CD14-positive monocyte (primary cell): Measurements from ENCODE around the gene MTF1. TPM values are rescaled to one million over a fixed set of nuclear protein-coding genes. Genes with fewer than 3 reads are reported as not detected.

Experiments
- DNase-seq, 3 donors: peaks; one replicate each; pipeline ENCODE4 v3.0.0-alpha.2; 2011 to 2022
- H2AFZ ChIP-seq: 2 replicates; pipeline ENCODE4 v1.6.0; 2012; ENCODE audit warnings: mild to moderate bottlenecking, low read depth, low read length, inconsistent platforms; ENCODE audit not compliant: insufficient read depth, poor library complexity, severe bottlenecking
- H3K27ac ChIP-seq, 2 donors: 1 replicate in 1 of 2; 2 replicates in 1 of 2; pipeline ENCODE4 v1.5.1; 2012 to 2013; ENCODE audit warnings: low read length in 2 of 2, control low read depth in 1 of 2, inconsistent platforms in 1 of 2, low read depth in 1 of 2, mild to moderate bottlenecking in 1 of 2
- H3K27me3 ChIP-seq, 2 donors: one replicate each; pipeline versions ENCODE4 v1.6.0 to v1.6.1; 2011 to 2013; ENCODE audit warnings: low read length in 2 of 2; ENCODE audit not compliant: control insufficient read depth in 2 of 2, insufficient read depth in 2 of 2
- H3K36me3 ChIP-seq, 2 donors: replicated peaks in 1 of 2; 1 replicate in 1 of 2; 2 replicates in 1 of 2; pipeline versions ENCODE4 v1.5.1 to v1.6.1; 2012 to 2013; ENCODE audit warnings: low read length in 2 of 2, control low read depth in 1 of 2, inconsistent platforms in 1 of 2, mild to moderate bottlenecking in 1 of 2; ENCODE audit not compliant: insufficient read depth in 2 of 2, control insufficient read depth in 1 of 2
- H3K4me1 ChIP-seq, 2 donors: 1 replicate in 1 of 2; 2 replicates in 1 of 2; pipeline versions ENCODE4 v1.5.1 to v1.6.1; 2012 to 2013; ENCODE audit warnings: low read length in 2 of 2, control low read depth in 1 of 2, inconsistent platforms in 1 of 2, mild to moderate bottlenecking in 1 of 2, moderate library complexity in 1 of 2; ENCODE audit not compliant: insufficient read depth in 2 of 2, control insufficient read depth in 1 of 2
- H3K4me2 ChIP-seq: replicated peaks from 2 replicates; pipeline ENCODE3; 2012; ENCODE audit warnings: low read length, moderate library complexity, mild to moderate bottlenecking; ENCODE audit not compliant: poor library complexity, severe bottlenecking; ENCODE audit errors: extremely low read depth
- H3K4me3 ChIP-seq, 3 experiments: fragments of 200-600 bp in 1 of 3; sonication (generic) in 1 of 3; replicated peaks in 1 of 3; 1 replicate in 2 of 3; 2 replicates in 1 of 3; pipeline ENCODE4 v1.5.1; 2011 to 2013; ENCODE audit warnings: low read length in 3 of 3, mild to moderate bottlenecking in 3 of 3, control low read depth in 2 of 3, low read depth in 2 of 3, inconsistent platforms in 1 of 3, moderate library complexity in 1 of 3
- H3K79me2 ChIP-seq: 2 replicates; pipeline ENCODE4 v1.6.0; 2012; ENCODE audit warnings: mild to moderate bottlenecking, control low read depth, inconsistent platforms, low read length, moderate library complexity; ENCODE audit not compliant: insufficient read depth
- H3K9ac ChIP-seq: 2 replicates; pipeline ENCODE4 v1.6.0; 2017; ENCODE audit warnings: low read length, mild to moderate bottlenecking; ENCODE audit not compliant: insufficient read depth, poor library complexity, severe bottlenecking
- H3K9me3 ChIP-seq, 2 donors: replicated peaks in 1 of 2; 1 replicate in 1 of 2; 2 replicates in 1 of 2; pipeline versions ENCODE4 v1.5.1 to v1.6.1; 2012 to 2013; ENCODE audit warnings: low read length in 2 of 2, control low read depth in 1 of 2; ENCODE audit not compliant: control insufficient read depth in 1 of 2, insufficient read depth in 1 of 2
- H4K20me1 ChIP-seq: 2 replicates; pipeline ENCODE4 v1.6.0; 2012; ENCODE audit warnings: mild to moderate bottlenecking, low read length, control low read depth, moderate library complexity; ENCODE audit not compliant: insufficient read depth
- H3K27ac Mint-ChIP-seq, 7 donors: one replicate each; pipeline ENCODE4 v1.8.0; 2020; ENCODE audit warnings: mild to moderate bottlenecking in 7 of 7, mixed read lengths in 7 of 7, moderate library complexity in 6 of 7, inconsistent platforms in 2 of 7
- H3K27me3 Mint-ChIP-seq, 3 donors: one replicate each; pipeline ENCODE4 v1.8.0; 2021 to 2022; ENCODE audit warnings: low read depth in 3 of 3, mild to moderate bottlenecking in 3 of 3, mixed read lengths in 3 of 3, moderate library complexity in 3 of 3, inconsistent platforms in 1 of 3
- H3K36me3 Mint-ChIP-seq, 2 donors: one replicate each; pipeline ENCODE4 v1.8.0; 2020; ENCODE audit warnings: mixed read lengths in 2 of 2, inconsistent platforms in 1 of 2, mild to moderate bottlenecking in 1 of 2
- H3K4me1 Mint-ChIP-seq: one replicate; pipeline ENCODE4 v1.8.0; 2020; ENCODE audit warnings: mild to moderate bottlenecking, mixed read lengths
- H3K4me3 Mint-ChIP-seq, 2 donors: one replicate each; pipeline ENCODE4 v1.8.0; 2020; ENCODE audit warnings: mild to moderate bottlenecking in 2 of 2, mixed read lengths in 2 of 2, moderate library complexity in 1 of 2
- H3K9me3 Mint-ChIP-seq, 7 donors: one replicate each; pipeline ENCODE4 v1.8.0; 2020 to 2022; ENCODE audit warnings: mixed read lengths in 7 of 7, mild to moderate bottlenecking in 6 of 7, moderate library complexity in 6 of 7, inconsistent platforms in 2 of 7
- CTCF ChIP-seq: fragments of 200-600 bp; IDR thresholded peaks from one replicate; pipeline ENCODE4 v1.8.0; 2022; ENCODE audit warnings: antibody characterized with exemption, mild to moderate bottlenecking
- WGBS: methylation state at CpG from one replicate; pipeline ENCODE4 v1.1.5; 2013; ENCODE audit warnings: missing lambda C conversion rate; ENCODE audit not compliant: insufficient coverage; 5-methylcytosine and 5-hydroxymethylcytosine counted together
- intact Hi-C, 2 donors: fragments of 100-400 bp; cut with micrococcal nuclease; formaldehyde crosslinking; loops; one replicate each; pipeline versions ENCODE4 v1.15.0 to v1.15.1; 2023
- polyA plus RNA-seq, 3 donors: library from polyadenylated mRNA; depleted of rRNA in 1 of 3; unstranded in 2 of 3; stranded (reverse) in 1 of 3; fragments of 300-500 nt in 2 of 3; fragments of >200 nt in 1 of 3; fragmentation: Illumina TruSeq in 2 of 3; gene quantifications; 1 replicate in 2 of 3; 2 replicates in 1 of 3; pipeline ENCODE4 v1.2.3, GENCODE V29; 2012 to 2021

The MTF1 gene
- polyA plus RNA-seq, 3 donors: 17.1 to 41.0 (median 29.6) TPM

- no peak overlapping the region for H3K4me3 ChIP-seq
- H3K27ac ChIP-seq: no peak overlapping the region
- H3K9me3 ChIP-seq: no peaks in the 10 kb centered on the region
- no CpG with 5 or more reads among the region's 4 CpGs for WGBS
- Mint-ChIP-seq H3K4me1 (no peaks in the 10 kb centered on the region), H3K27me3 (peaks cover 0 to 1% (median 0%) of the 10 kb centered on the region in 3 donors), H3K36me3 (peaks cover 63 to 90% of the 10 kb centered on the region in 2 donors), H3K9me3 (no peaks in the 10 kb centered on the region), H3K27ac (no peak overlapping the region), H3K4me3 (no peak overlapping the region)
- H3K79me2 ChIP-seq: no peaks in the 10 kb centered on the region
- no peaks in the 10 kb centered on the region for H4K20me1 ChIP-seq
- no peak for TF ChIP-seq CTCF
- no peak for DNase-seq
- peaks cover 85 to 90% of the 10 kb centered on the region in 2 donors for H3K36me3 ChIP-seq
- no peak overlapping the region for H3K4me2 ChIP-seq
- no peaks in the 10 kb centered on the region for H3K4me1 ChIP-seq
- no peak overlapping the region for H3K9ac ChIP-seq
- intact Hi-C loops: loop anchor here in 1 of 2 donors (10.0 kb wide), 1 partner anchor 95 kb away; no protein-coding TSS in a partner anchor
- no peaks in the 10 kb centered on the region for H3K27me3 ChIP-seq
- H2AFZ ChIP-seq: no peak overlapping the region
Measured at GRCh38 chr1:37879865-37880264, 20.5 kb upstream of the MTF1 start.

GRCh38 chr1:37878071-37878470, 18.7 kb upstream of the MTF1 start:
- no peaks in the 10 kb centered on the region for H3K9me3 Mint-ChIP-seq
- WGBS: 92% methylated on average over 2 of the region's 6 CpGs
- H3K4me2 ChIP-seq: no peak overlapping the region
- no peaks in the 10 kb centered on the region for H3K9me3 ChIP-seq
- DNase-seq: no peak
- H3K36me3 ChIP-seq: peaks cover 87 to 90% of the 10 kb centered on the region in 2 donors
- peaks cover 0 to 1% (median 0%) of the 10 kb centered on the region in 3 donors for H3K27me3 Mint-ChIP-seq
- no peaks in the 10 kb centered on the region for H3K27me3 ChIP-seq
- H3K4me3 Mint-ChIP-seq: no peak overlapping the region
- no peaks in the 10 kb centered on the region for H4K20me1 ChIP-seq
- no peaks in the 10 kb centered on the region for H3K79me2 ChIP-seq
- peak overlapping the region in 1 of 7 donors; percentile 64 for H3K27ac Mint-ChIP-seq
- H3K9ac ChIP-seq: no peak overlapping the region
- peaks cover 67 to 90% of the 10 kb centered on the region in 2 donors for H3K36me3 Mint-ChIP-seq
- no peak overlapping the region for H3K27ac ChIP-seq
- H2AFZ ChIP-seq: no peak overlapping the region
- no peaks in the 10 kb centered on the region for H3K4me1 Mint-ChIP-seq
- no peak for TF ChIP-seq CTCF
- intact Hi-C loops: no loop called here
- no peaks in the 10 kb centered on the region for H3K4me1 ChIP-seq
- no peak overlapping the region for H3K4me3 ChIP-seq
